Liver (tissue), 9 donors: Measurements from ENCODE around the gene IFNGR1. TPM values are rescaled to one million over a fixed set of nuclear protein-coding genes. Genes with fewer than 3 reads are reported as not detected.

Source experiments
- DNase-seq: peaks from one replicate; pipeline ENCODE4 v3.0.0-alpha.2; 2017; ENCODE audit warnings: low spot score
- H3K27ac ChIP-seq, 2 donors: one replicate each; pipeline ENCODE4 v1.7.0; 2013; ENCODE audit warnings: inconsistent platforms in 2 of 2, low read length in 2 of 2, control low read depth in 1 of 2, low read depth in 1 of 2, mild to moderate bottlenecking in 1 of 2
- H3K27me3 ChIP-seq, 4 donors: one replicate each; pipeline versions ENCODE4 v1.6.1 to v1.7.0; 2013; ENCODE audit warnings: low read length in 3 of 4, inconsistent platforms in 1 of 4, mild to moderate bottlenecking in 1 of 4, moderate library complexity in 1 of 4; ENCODE audit not compliant: control insufficient read depth in 4 of 4, insufficient read depth in 4 of 4
- H3K36me3 ChIP-seq, 4 donors: one replicate each; pipeline versions ENCODE4 v1.6.1 to v1.7.0; 2013; ENCODE audit warnings: low read length in 3 of 4, mild to moderate bottlenecking in 3 of 4, low read depth in 1 of 4, moderate library complexity in 1 of 4; ENCODE audit not compliant: control insufficient read depth in 4 of 4, insufficient read depth in 3 of 4
- H3K4me1 ChIP-seq, 4 donors: one replicate each; pipeline versions ENCODE4 v1.6.1 to v1.7.0; 2013; ENCODE audit warnings: low read length in 3 of 4, mild to moderate bottlenecking in 3 of 4, moderate library complexity in 1 of 4; ENCODE audit not compliant: control insufficient read depth in 4 of 4, insufficient read depth in 4 of 4
- H3K4me3 ChIP-seq, 3 donors: one replicate each; pipeline versions ENCODE4 v1.6.1 to v1.7.0; 2013; ENCODE audit warnings: low read length in 3 of 3, control low read depth in 1 of 3, low read depth in 1 of 3, mild to moderate bottlenecking in 1 of 3
- H3K9ac ChIP-seq, 2 donors: one replicate each; pipeline ENCODE4 v1.7.0; 2013; ENCODE audit warnings: low read length in 2 of 2, mild to moderate bottlenecking in 2 of 2, moderate library complexity in 2 of 2, control low read depth in 1 of 2, low read depth in 1 of 2
- H3K9me3 ChIP-seq, 4 donors: one replicate each; pipeline versions ENCODE4 v1.6.1 to v1.7.0; 2013; ENCODE audit warnings: low read length in 3 of 4; ENCODE audit not compliant: control insufficient read depth in 4 of 4
- ATF3 ChIP-seq: IDR thresholded peaks from 2 replicates; pipeline ENCODE4 v1.6.1; 2016; ENCODE audit warnings: antibody characterized with exemption
- CTCF ChIP-seq: fragments of 150-350 bp; IDR thresholded peaks from 2 replicates; pipeline ENCODE4 v1.5.1; 2017; ENCODE audit warnings: improper control_type of control experiment, low read depth, low read length; ENCODE audit not compliant: missing input control
- FOXA1 ChIP-seq: IDR thresholded peaks from 2 replicates; pipeline ENCODE4 v1.6.1; 2016; ENCODE audit warnings: antibody characterized with exemption
- FOXA2 ChIP-seq: IDR thresholded peaks from 2 replicates; pipeline ENCODE4 v1.6.1; 2016; ENCODE audit warnings: antibody characterized with exemption
- GABPA ChIP-seq, 2 donors: IDR thresholded peaks in 1 of 2; conservative IDR thresholded peaks in 1 of 2; 2 replicates each; pipeline ENCODE4 v1.6.1; 2016; ENCODE audit warnings: antibody characterized with exemption in 2 of 2, mild to moderate bottlenecking in 1 of 2, moderate library complexity in 1 of 2
- HNF4A ChIP-seq, 2 donors: conservative IDR thresholded peaks; 2 replicates each; pipeline ENCODE4 v1.6.1; 2016; ENCODE audit warnings: antibody characterized with exemption in 2 of 2, mild to moderate bottlenecking in 2 of 2
- HNF4G ChIP-seq: IDR thresholded peaks from 2 replicates; pipeline ENCODE4 v1.6.1; 2016; ENCODE audit warnings: antibody characterized with exemption
- JUND ChIP-seq, 2 donors: IDR thresholded peaks; 2 replicates each; pipeline ENCODE4 v1.6.1; 2016; ENCODE audit warnings: antibody characterized with exemption in 2 of 2
- MAX ChIP-seq: IDR thresholded peaks from 2 replicates; pipeline ENCODE4 v1.6.1; 2016; ENCODE audit warnings: antibody characterized with exemption
- NR2F2 ChIP-seq: IDR thresholded peaks from 2 replicates; pipeline ENCODE4 v1.6.1; 2016; ENCODE audit warnings: antibody characterized with exemption
- RAD21 ChIP-seq, 2 donors: IDR thresholded peaks; 2 replicates each; pipeline ENCODE4 v1.6.1; 2016; ENCODE audit warnings: antibody characterized with exemption in 2 of 2, mild to moderate bottlenecking in 2 of 2
- REST ChIP-seq: IDR thresholded peaks from 2 replicates; pipeline ENCODE4 v1.6.1; 2016; ENCODE audit warnings: antibody characterized with exemption, mild to moderate bottlenecking
- RXRA ChIP-seq, 2 donors: IDR thresholded peaks; 2 replicates each; pipeline ENCODE4 v1.6.1; 2017 to 2018; ENCODE audit warnings: antibody characterized with exemption in 2 of 2, mild to moderate bottlenecking in 1 of 2
- SP1 ChIP-seq: IDR thresholded peaks from 2 replicates; pipeline ENCODE4 v1.6.1; 2018; ENCODE audit warnings: antibody characterized with exemption, mild to moderate bottlenecking
- TAF1 ChIP-seq: conservative IDR thresholded peaks from 2 replicates; pipeline ENCODE4 v1.6.1; 2016; ENCODE audit warnings: antibody characterized with exemption, mild to moderate bottlenecking
- YY1 ChIP-seq: IDR thresholded peaks from 2 replicates; pipeline ENCODE4 v1.6.1; 2016; ENCODE audit warnings: antibody characterized with exemption, mild to moderate bottlenecking
- ZBTB33 ChIP-seq: IDR thresholded peaks from 2 replicates; pipeline ENCODE4 v1.6.1; 2016; ENCODE audit warnings: antibody characterized with exemption
- WGBS: extraction: QIAGEN DNeasy Blood & Tissue Kit; methylation state at CpG from one replicate; pipeline ENCODE4 v1.1.7; 2013; 5-methylcytosine and 5-hydroxymethylcytosine counted together
- polyA plus RNA-seq, 2 donors: library from polyadenylated mRNA; stranded (reverse) in 1 of 2; unstranded in 1 of 2; fragments of 200-250 nt in 1 of 2; fragments of >200 nt in 1 of 2; fragmentation: Nextera tagmentation in 1 of 2; extraction: Ambion mirVana in 1 of 2; gene quantifications; one replicate each; pipeline versions ENCODE4 v1.2.1 to v1.2.3, GENCODE V29; 2013 to 2015
- total RNA-seq, 2 donors: library from RNA; depleted of rRNA; stranded (reverse); fragments of >200 nt; gene quantifications; one replicate each; pipeline ENCODE4 v1.2.3, GENCODE V29; 2014
- donor health status: healthy.
- donor health status: healthy.
- donor health status: healthy.
- donor health status: healthy.
- donor health status: healthy.

The IFNGR1 gene
- total and polyA plus RNA-seq, 4 donors: 33.9 to 57.8 (median 39.0) TPM

DNA sequence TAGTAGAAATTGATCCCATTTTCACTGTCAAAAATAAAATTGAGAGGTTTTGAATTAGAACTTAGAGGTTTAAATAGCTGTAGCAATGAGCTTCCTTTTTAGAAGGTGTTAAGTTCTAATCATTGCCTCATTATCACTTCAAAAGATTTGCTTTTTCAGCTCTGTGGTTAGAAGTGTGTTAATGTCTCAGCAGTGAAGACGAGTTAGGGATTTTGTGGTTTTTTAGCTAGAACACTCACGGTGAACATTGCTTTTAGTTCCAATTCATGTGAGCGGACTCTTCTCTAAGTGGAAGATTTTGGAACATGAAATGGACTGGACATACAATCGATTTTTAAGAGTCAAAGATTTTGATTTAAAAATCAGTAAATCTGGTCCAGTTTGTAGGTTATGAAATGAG lies 12.7 kb upstream of the IFNGR1 start:
- no peaks in the 10 kb centered on the region for H3K9me3 ChIP-seq
- no peaks in the 10 kb centered on the region for H3K4me1 ChIP-seq
- H3K27me3 ChIP-seq: no peaks in the 10 kb centered on the region
- DNase-seq: no peak
- H3K36me3 ChIP-seq: no peaks in the 10 kb centered on the region
- no peak overlapping the region for H3K27ac ChIP-seq
- TF ChIP-seq YY1 (no peak), HNF4G (no peak), FOXA1 (no peak), ZBTB33 (no peak), CTCF (no peak), HNF4A (conservative IDR thresholded peaks at IDR 0.05) (no peak), GABPA (IDR thresholded peaks at IDR 0.05 in 1 of 2, conservative IDR thresholded peaks at IDR 0.05 in 1 of 2) (no peak), REST (no peak), JUND (IDR thresholded peaks at IDR 0.05) (no peak), RAD21 (IDR thresholded peaks at IDR 0.05) (no peak), MAX (no peak), SP1 (no peak), RXRA (IDR thresholded peaks at IDR 0.05) (no peak), NR2F2 (no peak), TAF1 (no peak), FOXA2 (no peak), ATF3 (no peak)
- H3K4me3 ChIP-seq: no peak overlapping the region
- 79% methylated on average over 4 of the region's 4 CpGs for WGBS
- H3K9ac ChIP-seq: no peak overlapping the region
